OCI-LY1 (cell line): ENCODE data around the gene TMC2.

Source experiments
- H2AFZ ChIP-seq: fragments of 200-600 bp; sonication (generic), shearing (Covaris generic); 2 replicates; pipeline ENCODE4 v1.6.0; 2014; ENCODE audit warnings: antibody characterized with exemption, mild to moderate bottlenecking, low read length
- H3F3A ChIP-seq: fragments of 200-600 bp; sonication (generic), shearing (Covaris generic); 2 replicates; pipeline ENCODE4 v1.6.0; 2014; ENCODE audit warnings: mild to moderate bottlenecking, antibody characterized with exemption, low read length, moderate library complexity; ENCODE audit not compliant: insufficient read depth
- H3K27ac ChIP-seq: fragments of 200-600 bp; sonication (generic); 2 replicates; pipeline ENCODE4 v1.5.1; 2014; ENCODE audit warnings: low read length, mixed run types, mild to moderate bottlenecking, low read depth; ENCODE audit not compliant: poor library complexity, severe bottlenecking
- H3K27me3 ChIP-seq: fragments of 200-600 bp; sonication (generic); 2 replicates; pipeline ENCODE4 v1.6.0; 2014; ENCODE audit warnings: antibody characterized with exemption, mild to moderate bottlenecking, low read length, moderate library complexity; ENCODE audit not compliant: insufficient read depth
- H3K36me3 ChIP-seq: fragments of 200-600 bp; sonication (generic); 2 replicates; pipeline ENCODE4 v1.6.1; 2014; ENCODE audit warnings: mild to moderate bottlenecking, antibody characterized with exemption, low read length, moderate library complexity, mixed read lengths; ENCODE audit not compliant: insufficient read depth
- H3K4me1 ChIP-seq: fragments of 200-600 bp; sonication (generic); 2 replicates; pipeline ENCODE4 v1.5.1; 2014; ENCODE audit warnings: mild to moderate bottlenecking, low read length, moderate library complexity; ENCODE audit not compliant: insufficient read depth, severe bottlenecking
- H3K4me2 ChIP-seq: fragments of 200-600 bp; sonication (generic), shearing (Covaris generic); 2 replicates; pipeline ENCODE4 v1.6.1; 2014; ENCODE audit warnings: low read length
- H3K4me3 ChIP-seq: fragments of 200-600 bp; sonication (generic); 2 replicates; pipeline ENCODE4 v1.5.1; 2014; ENCODE audit warnings: low read length, low read depth, mild to moderate bottlenecking, mixed read lengths; ENCODE audit not compliant: poor library complexity, severe bottlenecking
- H3K79me2 ChIP-seq: fragments of 200-600 bp; shearing (Covaris generic); 2 replicates; pipeline ENCODE4 v1.6.1; 2016; ENCODE audit warnings: mixed run types, low read length, mixed read lengths; ENCODE audit not compliant: insufficient read depth
- H3K9ac ChIP-seq: fragments of 200-600 bp; sonication (generic), shearing (Covaris generic); 2 replicates; pipeline ENCODE4 v1.6.1; 2014; ENCODE audit warnings: mild to moderate bottlenecking, low read length, mixed read lengths
- H3K9me2 ChIP-seq: fragments of 200-600 bp; sonication (generic), shearing (Covaris generic); 2 replicates; pipeline ENCODE4 v1.6.1; 2014; ENCODE audit warnings: low read depth, mild to moderate bottlenecking, low read length, mixed read lengths
- H3K9me3 ChIP-seq: fragments of 200-600 bp; shearing (Covaris generic); 2 replicates; pipeline ENCODE4 v1.6.1; 2014; ENCODE audit warnings: low read length, mixed read lengths
- H4K20me1 ChIP-seq: fragments of 200-600 bp; sonication (generic), shearing (Covaris generic); 2 replicates; pipeline ENCODE4 v1.6.0; 2016; ENCODE audit warnings: mild to moderate bottlenecking, low read length; ENCODE audit not compliant: insufficient read depth
- CTCF ChIP-seq: fragments of 200-600 bp; sonication (generic), shearing (Covaris generic); IDR thresholded peaks from 2 replicates; pipeline ENCODE4 v1.5.1; 2017; ENCODE audit warnings: mild to moderate bottlenecking, antibody characterized with exemption, low read length, moderate library complexity, mixed read lengths
- EZH2 ChIP-seq: fragments of 200-600 bp; sonication (generic), shearing (Covaris generic); IDR thresholded peaks from 2 replicates; pipeline ENCODE4 v1.8.0; 2017; ENCODE audit warnings: borderline replicate concordance, mixed run types, mild to moderate bottlenecking, antibody characterized with exemption, low read length, moderate library complexity, mixed read lengths

The TMC2 gene

DNA sequence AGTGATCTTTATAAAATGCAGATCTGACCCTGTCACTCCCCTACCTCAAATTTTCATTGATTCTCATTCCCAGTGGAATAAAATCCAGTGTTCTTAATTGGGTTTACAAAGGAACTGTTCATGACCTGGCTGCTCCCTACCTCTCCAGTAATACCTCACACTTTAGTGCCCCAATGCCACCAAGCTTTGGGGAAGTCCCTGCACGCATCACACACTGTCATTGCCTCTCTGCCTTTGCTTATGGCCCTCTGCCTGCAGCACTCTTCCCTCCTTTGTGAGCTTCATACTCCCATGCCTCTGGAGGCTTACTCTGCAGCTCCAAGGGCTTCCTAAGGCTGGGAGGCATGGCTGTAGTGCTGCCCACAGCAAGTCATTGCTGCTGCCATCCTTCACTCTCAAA, 57.4 kb downstream of the TMC2 start:
- Histone ChIP-seq H3K36me3 (no peaks in the 10 kb centered on the region), H3K79me2 (no peaks in the 10 kb centered on the region), H3K27ac (no peak overlapping the region), H3K4me1 (no peaks in the 10 kb centered on the region), H3K9me3 (no peaks in the 10 kb centered on the region), H3F3A (no peaks in the 10 kb centered on the region), H3K9me2 (no peaks in the 10 kb centered on the region), H2AFZ (no peak overlapping the region), H3K4me3 (no peak overlapping the region), H3K4me2 (no peak overlapping the region), H3K9ac (no peak overlapping the region), H3K27me3 (no peaks in the 10 kb centered on the region), H4K20me1 (no peaks in the 10 kb centered on the region)
- no peak for TF ChIP-seq CTCF
- no peak for TF ChIP-seq EZH2

DNA sequence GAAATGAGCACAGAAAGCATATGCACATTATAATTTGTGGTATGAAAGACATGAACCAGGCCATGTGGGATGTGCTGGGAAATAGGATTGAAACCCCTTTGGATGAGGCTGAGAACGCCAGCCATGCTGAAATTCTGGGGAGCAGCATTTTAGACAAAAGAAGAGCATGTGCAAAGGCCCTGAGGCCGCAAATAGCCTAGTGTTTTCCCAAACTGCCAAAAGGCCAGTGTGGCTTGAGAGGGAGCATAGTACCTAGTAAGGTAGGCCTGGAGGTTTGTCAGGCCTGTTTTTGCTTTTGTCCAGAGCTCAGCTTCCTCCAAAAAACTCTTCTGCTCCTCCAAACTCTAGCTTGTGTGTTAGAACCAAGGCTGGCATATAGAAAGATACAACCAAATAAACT, 58.7 kb downstream of the TMC2 start:
- H3F3A ChIP-seq = no peaks in the 10 kb centered on the region
- H3K4me1 ChIP-seq = no peaks in the 10 kb centered on the region
- no peaks in the 10 kb centered on the region for H3K27me3 ChIP-seq
- H3K27ac ChIP-seq = no peak overlapping the region
- H3K9me2 ChIP-seq = no peaks in the 10 kb centered on the region
- no peak overlapping the region for H3K4me3 ChIP-seq
- no peaks in the 10 kb centered on the region for H3K36me3 ChIP-seq
- no peaks in the 10 kb centered on the region for H4K20me1 ChIP-seq
- H3K9me3 ChIP-seq = no peaks in the 10 kb centered on the region
- H3K4me2 ChIP-seq = no peak overlapping the region
- no peak overlapping the region for H3K9ac ChIP-seq
- no peak overlapping the region for H2AFZ ChIP-seq
- TF ChIP-seq EZH2 = no peak
- no peak for TF ChIP-seq CTCF
- H3K79me2 ChIP-seq = no peaks in the 10 kb centered on the region

DNA sequence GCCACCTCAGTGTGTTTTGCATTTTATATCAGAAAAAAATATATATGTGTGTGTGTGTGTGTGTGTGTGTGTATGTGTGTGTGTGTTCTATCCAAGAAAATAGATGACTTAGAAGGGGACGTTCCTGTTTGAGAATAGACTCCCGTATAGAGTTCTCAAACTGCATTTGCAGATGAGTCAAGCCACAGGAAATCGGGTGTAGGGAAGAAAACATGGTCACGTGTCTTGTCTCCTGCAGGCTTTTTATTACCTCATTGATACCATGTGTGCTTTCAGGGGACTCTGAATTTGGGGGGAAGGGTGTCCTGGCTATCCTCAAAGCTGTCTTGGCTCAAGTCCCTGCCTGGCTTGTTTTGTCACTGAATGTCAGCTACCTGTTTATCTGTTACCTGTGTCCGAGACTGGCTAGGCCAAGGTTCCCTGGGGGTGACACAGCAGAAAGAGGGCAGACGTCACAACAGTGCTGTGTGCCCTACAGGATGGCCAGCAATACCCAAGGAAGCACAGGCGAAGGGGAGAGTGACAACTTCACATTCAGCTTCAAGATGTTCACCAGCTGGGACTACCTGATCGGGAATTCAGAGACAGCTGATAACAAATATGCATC, 60.4 kb downstream of the TMC2 start:
- TF ChIP-seq EZH2 = no peak
- no peak for TF ChIP-seq CTCF
- Histone ChIP-seq H3F3A (no peaks in the 10 kb centered on the region), H3K79me2 (no peaks in the 10 kb centered on the region), H3K4me1 (no peaks in the 10 kb centered on the region), H3K4me3 (no peak overlapping the region), H3K9me3 (no peaks in the 10 kb centered on the region), H3K36me3 (no peaks in the 10 kb centered on the region), H2AFZ (no peak overlapping the region), H3K27ac (no peak overlapping the region), H3K4me2 (no peak overlapping the region), H3K27me3 (no peaks in the 10 kb centered on the region), H3K9ac (no peak overlapping the region), H4K20me1 (no peaks in the 10 kb centered on the region), H3K9me2 (no peaks in the 10 kb centered on the region)
